ENCODE measurements around the gene ARAP2.

Gene ARAP2

GRCh38 chr4:36269101-36269500 is 24.8 kb upstream of the ARAP2 start:
- Histone ChIP-seq H3K9me2 (replicated peaks; ENCODE audit: control insufficient read depth, low read length) (no peaks in the 10 kb centered on the region), H3K4me2 (ENCODE audit: low read length) (no peak overlapping the region), H3K27me3 (ENCODE audit: control insufficient read depth, low read length) (no peaks in the 10 kb centered on the region), H3F3A (ENCODE audit: control insufficient read depth, insufficient read depth) (no peaks in the 10 kb centered on the region), H4K20me1 (ENCODE audit: control insufficient read depth, insufficient read depth, low read depth, low read length) (no peaks in the 10 kb centered on the region), H3K27ac (ENCODE audit: low read depth, low read length) (no peak overlapping the region), H3K4me1 (ENCODE audit: control insufficient read depth, low read length) (no peaks in the 10 kb centered on the region), H3K9me3 (ENCODE audit: control insufficient read depth, insufficient read depth, low read length) (no peaks in the 10 kb centered on the region), H3K4me3 (ENCODE audit: low read length) (no peak overlapping the region), H3K79me2 (ENCODE audit: control insufficient read depth, low read length) (no peaks in the 10 kb centered on the region), H3K36me3 (ENCODE audit: control insufficient read depth, low read length) (no peaks in the 10 kb centered on the region)
- TF ChIP-seq EZH2phosphoT487 (IDR thresholded peaks at IDR 0.05; ENCODE audit: borderline replicate concordance, low read length) (no peak), CTCF (IDR thresholded peaks at IDR 0.05; ENCODE audit: low read depth, low read length, poor library complexity, severe bottlenecking) (no peak)

- TF ChIP-seq EZH2phosphoT487 (IDR thresholded peaks at IDR 0.05; ENCODE audit: borderline replicate concordance, low read length) (no peak), CTCF (IDR thresholded peaks at IDR 0.05; ENCODE audit: low read depth, low read length, poor library complexity, severe bottlenecking) (no peak)
- Histone ChIP-seq H4K20me1 (ENCODE audit: control insufficient read depth, insufficient read depth, low read depth, low read length) (no peaks in the 10 kb centered on the region), H3K27ac (ENCODE audit: low read depth, low read length) (no peak overlapping the region), H3K9me3 (ENCODE audit: control insufficient read depth, insufficient read depth, low read length) (no peaks in the 10 kb centered on the region), H3K36me3 (ENCODE audit: control insufficient read depth, low read length) (no peaks in the 10 kb centered on the region), H3K27me3 (ENCODE audit: control insufficient read depth, low read length) (no peaks in the 10 kb centered on the region), H3K4me1 (ENCODE audit: control insufficient read depth, low read length) (no peaks in the 10 kb centered on the region), H3K4me3 (ENCODE audit: low read length) (no peak overlapping the region), H3F3A (ENCODE audit: control insufficient read depth, insufficient read depth) (no peaks in the 10 kb centered on the region), H3K79me2 (ENCODE audit: control insufficient read depth, low read length) (no peaks in the 10 kb centered on the region), H3K9me2 (replicated peaks; ENCODE audit: control insufficient read depth, low read length) (no peaks in the 10 kb centered on the region), H3K4me2 (ENCODE audit: low read length) (no peak overlapping the region)
Measured at GRCh38 chr4:36267486-36268268, 23.4 kb upstream of the ARAP2 start.

- H3K27ac ChIP-seq (ENCODE audit: low read depth, low read length), result no peak overlapping the region
- no peaks in the 10 kb centered on the region for H3K27me3 ChIP-seq (ENCODE audit: control insufficient read depth, low read length)
- H3K4me2 ChIP-seq (ENCODE audit: low read length), result no peak overlapping the region
- H3K36me3 ChIP-seq (ENCODE audit: control insufficient read depth, low read length), result no peaks in the 10 kb centered on the region
- no peak for TF ChIP-seq EZH2phosphoT487 (IDR thresholded peaks at IDR 0.05; ENCODE audit: borderline replicate concordance, low read length)
- no peak for TF ChIP-seq CTCF (IDR thresholded peaks at IDR 0.05; ENCODE audit: low read depth, low read length, poor library complexity, severe bottlenecking)
- H3K79me2 ChIP-seq (ENCODE audit: control insufficient read depth, low read length), result no peaks in the 10 kb centered on the region
- no peaks in the 10 kb centered on the region for H3K9me2 ChIP-seq (replicated peaks; ENCODE audit: control insufficient read depth, low read length)
- no peaks in the 10 kb centered on the region for H3F3A ChIP-seq (ENCODE audit: control insufficient read depth, insufficient read depth)
- no peaks in the 10 kb centered on the region for H3K4me1 ChIP-seq (ENCODE audit: control insufficient read depth, low read length)
- H3K9me3 ChIP-seq (ENCODE audit: control insufficient read depth, insufficient read depth, low read length), result no peaks in the 10 kb centered on the region
- no peaks in the 10 kb centered on the region for H4K20me1 ChIP-seq (ENCODE audit: control insufficient read depth, insufficient read depth, low read depth, low read length)
- H3K4me3 ChIP-seq (ENCODE audit: low read length), result no peak overlapping the region
Measured at GRCh38 chr4:36264207-36264826, 20.0 kb upstream of the ARAP2 start.
